Daoy (cell line): ENCODE measurements around the gene C19orf85. TPM values are rescaled to one million over a fixed set of nuclear protein-coding genes. Genes with fewer than 3 reads are reported as not detected.
A peak's percentile ranks its signal among the peaks of the same experiment; 100 is the strongest.

Experiments used
- DNase-seq: peaks from one replicate; pipeline ENCODE4 v3.0.0-alpha.2; 2015; ENCODE audit warnings: low read depth
- total RNA-seq: library from RNA; depleted of rRNA; stranded (reverse); fragments of >200 nt; shearing (Covaris generic); gene quantifications from 2 replicates; pipeline ENCODE4 v1.2.3, GENCODE V29; 2014

C19orf85 gene
- total RNA-seq, 1 experiment from 2014 or later = not detected

DNA sequence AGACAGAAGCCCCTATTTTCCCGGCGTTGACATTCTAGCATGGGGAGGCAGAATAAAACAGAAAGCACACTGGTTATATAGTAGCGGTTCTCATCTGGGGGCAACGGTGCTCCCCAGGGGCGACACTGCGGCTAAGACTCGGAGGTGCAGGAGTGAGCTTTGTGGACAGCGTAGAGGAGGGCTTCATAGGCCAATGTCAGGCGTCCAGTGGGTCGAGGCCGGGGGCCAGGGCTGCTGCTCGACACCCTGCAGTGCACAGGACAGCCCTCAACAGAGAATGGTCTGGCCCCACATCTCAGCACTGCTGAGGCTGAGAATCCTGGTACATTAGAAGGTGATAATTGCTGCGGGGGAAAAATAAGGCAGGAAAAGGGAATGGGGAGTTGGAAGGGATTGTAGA is 13.4 kb upstream of the C19orf85 start:
- no peak for DNase-seq

DNA sequence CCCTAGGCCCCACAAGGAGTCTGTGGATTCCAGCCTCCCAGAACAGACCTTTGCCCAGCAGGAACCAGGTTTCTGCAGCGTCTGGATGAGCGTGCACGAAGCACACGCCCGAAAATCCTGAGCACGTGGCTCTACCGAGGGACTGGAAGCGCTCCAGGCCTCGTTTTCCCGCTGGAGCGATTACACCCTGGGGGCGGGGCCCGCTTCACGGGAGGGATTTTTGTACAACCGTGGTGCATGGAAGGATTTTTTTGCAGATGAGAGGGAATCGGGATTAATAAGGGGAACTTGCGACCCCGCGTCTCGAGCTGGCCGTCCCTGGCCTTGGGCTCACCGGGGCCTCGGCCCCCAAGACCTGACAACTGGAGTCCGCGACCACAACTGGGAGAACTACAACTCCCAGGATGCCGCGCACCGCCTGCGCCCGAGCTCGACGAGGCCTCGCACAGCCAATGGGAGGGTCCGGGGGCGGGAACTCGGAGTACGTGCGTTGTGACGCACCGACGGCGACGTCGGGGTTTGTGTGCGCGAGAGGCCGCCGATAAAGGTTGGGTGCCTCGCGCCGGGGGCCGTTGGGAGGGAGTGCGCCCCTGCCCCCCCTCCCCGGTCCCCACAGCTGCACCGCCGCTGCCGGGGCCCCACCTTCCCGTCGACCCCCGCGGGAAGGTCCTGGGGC is 11.7 kb upstream of the C19orf85 start, which contains the start of gene ZNF628:
Gene ZNF628 (plus strand): TSS at position 518 of the 676 bp plus-strand sequence. CDS start 3,294 bp downstream, outside the sequence.
- DNase-seq = peak; percentile 99

DNA sequence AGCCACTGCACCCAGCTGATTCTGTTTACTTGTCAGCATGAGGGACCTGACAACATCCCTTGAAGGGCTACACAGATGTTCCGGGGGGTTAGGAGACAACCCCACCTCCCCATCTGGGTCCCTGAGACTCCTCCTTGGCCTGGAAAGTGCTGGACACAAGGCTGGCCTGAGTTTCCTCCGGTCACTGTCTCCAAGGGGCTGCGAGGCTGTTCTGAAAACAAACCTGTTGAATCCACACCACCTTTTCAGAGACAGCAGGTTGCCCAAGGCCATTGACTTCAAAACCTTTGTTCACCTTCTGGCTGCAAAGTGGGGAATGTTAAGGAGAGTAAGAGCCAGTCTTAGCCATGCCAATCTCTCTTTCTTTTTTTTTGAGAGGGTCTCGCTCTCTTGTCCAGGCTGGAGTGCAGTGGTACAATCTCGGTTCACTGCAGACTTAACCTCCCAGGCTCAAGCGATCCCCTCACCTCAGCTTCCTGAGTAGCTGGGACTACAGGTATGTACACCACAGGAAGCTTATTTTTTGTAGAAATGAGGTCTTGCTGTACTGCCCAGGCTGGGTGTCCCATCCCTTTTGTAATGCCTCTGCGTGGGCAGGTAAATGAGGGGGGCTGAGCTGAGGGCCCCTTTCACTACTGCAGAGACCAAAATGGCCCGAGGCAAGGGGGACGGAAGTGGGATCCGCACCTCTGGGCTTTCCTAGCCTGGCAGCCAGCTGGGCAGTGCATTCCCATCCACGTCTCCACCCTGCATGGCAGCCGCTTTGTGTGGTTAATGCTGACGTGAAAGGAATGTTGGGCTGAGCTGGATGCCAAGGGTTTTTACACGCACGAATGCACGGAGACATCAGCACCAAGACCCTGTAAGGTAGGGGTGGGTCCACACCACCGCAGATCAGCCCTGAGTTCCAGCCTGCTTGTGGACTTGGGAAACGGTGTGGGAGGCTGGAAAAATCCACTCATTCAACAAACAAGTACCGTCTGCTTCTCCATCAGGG is 10.0 kb upstream of the C19orf85 start:
- DNase-seq = peak; percentile 91

DNA sequence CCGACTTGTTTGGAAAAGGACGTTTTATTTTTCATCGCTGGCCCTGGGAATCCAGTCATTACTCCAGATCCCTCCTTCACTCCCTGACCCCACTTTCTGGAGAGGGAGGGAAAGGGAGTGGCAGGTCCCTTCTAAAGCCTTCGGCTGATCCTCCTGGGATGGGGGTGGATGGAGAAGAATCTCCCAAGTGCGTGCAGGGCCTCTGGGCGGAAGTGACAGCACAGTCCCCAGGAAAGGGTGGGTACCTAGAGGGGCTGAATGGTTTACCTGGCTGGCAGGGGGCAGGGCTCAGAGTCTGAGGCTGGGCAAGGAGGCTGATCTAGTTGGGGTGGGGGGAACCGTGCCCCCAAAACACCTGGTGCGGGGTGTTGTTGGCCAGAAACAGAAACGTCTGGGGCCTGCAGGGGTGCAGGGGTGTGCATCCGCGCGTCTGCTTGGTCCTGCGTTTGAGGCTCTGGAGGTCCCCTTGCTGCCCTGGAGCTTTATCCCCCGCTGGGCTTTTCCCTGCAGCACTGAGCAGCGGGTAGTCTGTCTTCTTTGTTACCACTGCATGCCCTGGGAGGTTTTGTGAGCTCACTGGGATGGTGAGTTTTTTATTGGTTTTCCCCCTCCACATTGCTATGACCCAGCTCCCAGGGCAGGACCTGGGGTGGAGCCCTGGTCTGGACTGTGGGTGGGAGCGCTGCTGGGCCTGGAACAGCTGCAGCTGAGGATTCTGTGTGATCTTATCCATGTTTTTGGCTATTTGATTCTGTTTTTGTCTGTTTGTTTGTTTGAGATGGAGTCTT is 8.9 kb upstream of the C19orf85 start:
- peak; percentile 61 for DNase-seq

DNA sequence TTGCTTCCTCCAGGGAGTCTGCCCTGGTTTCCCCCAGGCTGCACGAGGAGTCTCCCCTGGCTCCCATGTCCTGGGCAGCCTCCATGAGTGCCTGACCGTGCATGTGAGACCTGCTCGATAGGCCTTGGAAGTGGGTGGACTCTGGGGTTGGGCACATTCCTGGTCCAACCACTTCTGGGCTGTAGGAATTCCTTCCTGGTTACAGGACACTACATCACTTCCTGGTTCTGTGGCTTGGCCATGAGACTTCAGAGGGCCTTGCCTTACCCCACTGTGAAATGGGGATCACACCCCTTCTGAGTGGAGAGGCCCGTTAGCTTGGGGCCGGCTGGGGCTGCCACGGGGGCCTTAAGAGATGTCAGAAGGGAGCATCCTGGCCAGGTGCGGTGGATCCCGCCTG is 7.9 kb upstream of the C19orf85 start:
- peak; percentile 84 for DNase-seq

DNA sequence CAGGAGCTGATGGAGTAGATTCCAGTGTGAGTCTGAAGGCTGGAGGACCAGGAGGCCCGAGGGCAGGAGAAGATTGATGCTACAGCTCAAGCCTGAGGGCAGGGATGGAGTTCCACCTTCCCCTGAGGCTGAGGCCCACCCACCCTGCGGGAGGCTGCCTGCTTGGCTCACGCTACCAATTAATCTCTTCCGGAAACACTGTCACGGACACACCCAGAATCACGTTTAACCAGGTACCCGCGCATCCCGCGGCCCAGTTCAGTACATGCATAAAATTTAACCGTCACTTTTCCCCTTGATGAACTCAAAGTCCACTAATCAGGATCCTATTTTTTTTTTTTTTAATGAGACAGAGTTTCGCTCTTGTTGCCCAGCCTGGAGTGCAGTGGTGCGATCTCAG is 6.7 kb upstream of the C19orf85 start:
- DNase-seq = no peak

DNA sequence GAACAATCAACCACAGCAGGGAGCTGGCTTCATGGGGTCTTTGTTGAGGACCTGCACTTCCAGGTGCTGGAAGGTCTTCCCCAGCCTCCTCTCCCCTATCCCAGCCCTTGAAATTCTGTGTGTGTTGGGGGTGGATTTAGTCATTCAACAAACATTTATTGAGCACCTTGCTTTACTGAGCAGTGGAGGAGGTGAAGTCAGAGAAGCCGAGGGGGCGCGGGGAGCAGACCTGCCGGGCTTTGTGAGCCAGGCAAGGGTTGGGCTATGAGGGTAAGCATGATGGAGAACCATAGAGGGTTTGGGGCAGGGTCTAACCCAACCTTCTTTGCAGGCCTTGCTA is 3.5 kb upstream of the C19orf85 start:
- DNase-seq = no peak

DNA sequence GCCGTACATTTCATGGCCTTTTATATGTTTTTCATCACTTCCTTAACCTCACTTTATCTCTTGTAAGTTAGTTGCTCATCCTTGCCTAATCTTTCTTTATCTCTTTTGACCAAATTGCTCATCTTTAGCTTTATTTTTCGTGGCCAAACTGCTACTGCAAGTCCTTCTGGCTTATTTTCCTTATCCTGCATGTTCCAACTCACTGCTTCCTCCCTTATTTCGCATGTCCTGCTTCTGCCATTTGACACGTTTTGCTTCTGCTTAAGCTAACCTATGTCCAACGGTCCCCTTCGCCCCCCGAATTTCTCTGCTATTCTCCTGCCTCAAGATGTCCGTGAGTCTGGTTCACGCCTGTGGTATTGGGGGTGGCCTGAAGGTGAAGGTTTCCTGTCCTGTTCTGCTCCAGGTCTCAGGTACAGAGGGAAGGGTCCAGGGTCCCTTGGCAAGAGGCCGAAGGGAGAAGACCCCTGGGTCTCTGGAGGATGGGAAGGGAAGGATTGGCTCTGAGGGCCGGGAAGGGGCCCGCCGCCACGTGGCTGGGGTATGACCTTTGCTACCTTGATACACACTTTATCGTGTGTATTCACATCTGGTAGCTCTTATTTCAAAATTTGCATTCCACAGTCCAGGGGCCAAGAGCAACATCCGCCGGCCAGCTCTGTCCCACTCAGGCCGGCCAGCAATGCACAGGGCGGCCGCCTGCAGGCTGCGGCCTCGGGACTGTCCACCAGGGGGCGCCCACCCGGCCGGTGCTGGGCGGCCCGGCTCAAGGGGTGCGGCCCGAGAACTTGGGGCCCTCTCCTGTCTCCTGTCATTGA is 2.9 kb upstream of the C19orf85 start:
- DNase-seq = peak; percentile 65

DNA sequence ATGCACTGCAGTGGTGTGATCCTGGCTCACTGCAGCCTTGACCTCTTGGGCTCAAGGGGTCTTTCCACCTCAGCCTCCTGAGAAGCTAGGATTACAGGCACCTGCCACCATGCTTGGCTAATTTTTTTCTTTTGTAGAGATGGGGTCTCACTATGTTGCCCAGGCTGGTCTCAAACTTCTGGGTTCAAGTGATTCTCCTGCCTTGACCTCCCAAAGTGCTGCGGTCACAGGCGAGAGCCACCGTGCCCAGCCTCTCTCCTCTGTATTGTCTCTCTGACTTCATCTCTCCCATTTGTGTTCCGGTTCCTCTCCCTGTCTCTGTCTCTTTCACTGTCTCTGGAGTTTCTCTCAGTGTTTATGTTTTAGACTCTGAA is 1.7 kb upstream of the C19orf85 start:
- no peak for DNase-seq

DNA sequence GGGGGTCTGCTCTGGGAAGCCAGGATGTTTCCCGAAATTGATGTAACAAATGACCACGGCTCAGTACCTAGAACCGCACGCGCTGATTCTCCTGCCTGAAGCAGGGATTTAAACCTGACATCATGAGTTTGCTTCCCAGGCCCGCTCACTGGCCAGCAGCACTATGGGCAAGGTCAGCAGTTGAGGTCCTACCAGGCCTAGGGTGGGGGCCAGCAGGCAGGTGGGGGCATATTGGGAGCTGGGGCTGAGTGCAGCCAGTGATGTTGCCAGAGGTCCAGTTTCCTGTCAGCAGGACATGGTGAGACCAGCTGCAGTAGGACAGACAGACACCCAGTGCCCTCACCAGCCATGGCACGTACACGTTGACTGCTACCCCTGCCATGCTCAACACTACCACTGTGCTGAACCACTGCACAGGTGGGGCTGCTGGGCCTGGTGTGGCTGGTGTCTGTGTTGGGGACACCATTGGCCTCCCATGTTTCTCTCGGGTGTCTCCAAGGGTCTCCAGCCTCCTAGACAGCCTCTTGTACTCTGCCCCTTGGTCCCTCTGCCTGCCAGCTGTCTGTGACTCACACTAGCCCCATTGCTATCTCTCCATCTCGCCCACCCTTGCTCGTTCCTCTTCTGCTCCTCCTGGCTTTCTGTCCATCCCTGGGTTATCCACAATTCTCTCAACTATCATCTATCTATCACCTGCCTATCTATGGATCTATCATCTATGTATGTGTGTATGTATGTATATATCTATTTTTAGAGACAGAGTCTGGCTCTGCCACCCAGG is 1.1 kb upstream of the C19orf85 start:
- DNase-seq = no peak

DNA sequence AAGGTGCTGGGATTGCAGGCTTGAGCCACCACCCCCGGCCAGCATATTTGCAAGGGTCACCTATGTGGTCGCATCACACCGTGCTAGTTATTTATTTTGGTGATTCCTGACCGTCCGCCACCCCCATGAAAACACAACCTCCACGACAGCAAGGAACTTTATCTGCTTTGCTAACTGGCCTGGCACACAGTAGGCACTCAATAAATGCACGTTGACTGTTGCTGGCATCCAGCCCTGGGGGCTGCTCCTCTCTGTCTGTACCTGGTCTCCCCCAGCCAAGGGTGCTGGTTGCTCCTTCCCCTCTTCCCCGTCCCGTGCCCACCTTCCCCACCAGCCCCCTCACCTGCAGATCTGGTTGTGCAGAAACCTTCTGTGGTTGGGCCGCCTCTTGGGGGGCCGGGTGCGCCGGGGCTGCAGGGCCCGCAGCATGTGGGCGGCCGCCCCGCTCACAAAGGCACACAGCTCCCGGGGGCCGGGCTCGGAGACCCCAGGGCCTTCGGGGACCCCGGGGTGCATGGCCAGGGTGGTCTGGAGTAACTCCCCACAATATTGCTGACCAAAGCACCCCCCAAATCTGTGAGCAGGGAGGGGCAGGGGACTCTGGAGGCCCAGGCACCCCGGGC is 401 bp downstream of the C19orf85 start:
- DNase-seq = no peak

DNA sequence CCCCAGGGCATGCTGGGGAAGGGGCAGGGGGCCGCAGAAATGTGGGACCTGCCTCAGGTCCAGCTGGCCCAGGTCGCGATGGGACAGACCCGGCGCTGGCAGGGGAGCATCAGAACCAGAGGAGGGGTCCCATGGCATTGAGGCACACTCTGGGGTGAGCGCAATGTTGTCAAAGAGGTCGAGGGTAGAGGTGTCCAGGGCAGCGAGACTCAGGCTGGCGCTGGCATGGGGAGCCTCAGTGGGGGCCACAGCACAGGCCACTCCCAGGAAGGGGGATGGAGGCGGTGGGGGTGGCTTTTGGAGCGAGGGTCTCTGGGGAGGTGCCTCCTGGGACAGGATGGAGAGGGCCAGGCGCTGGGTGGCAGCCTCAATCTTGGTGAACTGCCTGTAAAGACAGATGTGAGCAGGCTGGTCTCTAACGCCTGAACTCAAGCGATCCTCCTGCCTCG is 944 bp downstream of the C19orf85 start:
- no peak for DNase-seq

DNA sequence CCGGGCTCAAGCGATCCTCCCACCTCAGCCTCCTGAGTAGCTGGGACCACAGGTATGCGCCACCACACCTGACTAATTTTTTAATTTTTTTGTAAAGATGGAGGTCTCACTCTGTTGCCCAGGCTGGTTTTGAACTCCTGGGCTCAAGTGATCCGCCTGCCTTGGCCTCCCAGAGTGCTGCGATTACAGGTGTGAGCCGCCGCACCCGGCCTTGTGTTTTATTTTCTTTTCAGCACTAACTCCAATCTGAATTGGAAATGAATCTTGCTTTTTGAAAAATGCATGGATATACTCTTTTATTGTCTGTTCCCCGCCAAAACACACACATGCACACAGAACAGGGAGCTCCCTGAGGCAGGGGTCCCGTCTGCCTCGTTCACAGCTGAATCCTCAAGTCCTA is 1.8 kb downstream of the C19orf85 start:
- DNase-seq = no peak

DNA sequence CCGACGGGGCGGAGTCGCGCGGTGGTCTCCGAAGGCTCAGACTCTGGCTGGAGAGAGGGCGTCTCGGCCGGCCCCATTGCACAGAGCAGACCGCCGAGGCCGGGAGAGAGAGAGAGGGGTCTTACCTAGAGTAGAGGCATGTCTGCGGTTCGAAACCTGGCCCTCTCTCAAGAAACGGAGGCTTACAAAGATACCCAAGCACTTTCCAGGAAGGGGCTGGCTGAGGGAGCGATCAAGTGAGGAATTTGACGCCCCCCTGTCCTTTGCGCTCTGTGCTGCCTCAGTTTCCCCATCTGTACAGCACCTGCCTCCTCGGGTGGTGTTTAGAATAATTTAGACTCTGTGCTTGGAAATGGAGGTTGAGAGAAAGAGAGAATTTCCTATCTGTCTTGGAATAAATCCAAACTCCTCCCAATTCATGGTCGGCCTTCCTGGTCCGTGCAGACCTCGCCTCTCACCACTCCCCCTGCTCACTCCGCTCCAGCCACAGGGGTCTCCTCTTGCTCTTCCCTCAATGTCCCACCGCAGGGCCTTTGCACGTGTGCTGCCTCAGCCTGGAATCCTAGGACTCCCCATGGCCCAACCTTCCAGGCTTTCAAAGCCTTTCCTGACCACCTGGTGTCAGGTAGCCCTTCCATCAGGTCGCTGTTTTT is 2.5 kb downstream of the C19orf85 start:
- no peak for DNase-seq

DNA sequence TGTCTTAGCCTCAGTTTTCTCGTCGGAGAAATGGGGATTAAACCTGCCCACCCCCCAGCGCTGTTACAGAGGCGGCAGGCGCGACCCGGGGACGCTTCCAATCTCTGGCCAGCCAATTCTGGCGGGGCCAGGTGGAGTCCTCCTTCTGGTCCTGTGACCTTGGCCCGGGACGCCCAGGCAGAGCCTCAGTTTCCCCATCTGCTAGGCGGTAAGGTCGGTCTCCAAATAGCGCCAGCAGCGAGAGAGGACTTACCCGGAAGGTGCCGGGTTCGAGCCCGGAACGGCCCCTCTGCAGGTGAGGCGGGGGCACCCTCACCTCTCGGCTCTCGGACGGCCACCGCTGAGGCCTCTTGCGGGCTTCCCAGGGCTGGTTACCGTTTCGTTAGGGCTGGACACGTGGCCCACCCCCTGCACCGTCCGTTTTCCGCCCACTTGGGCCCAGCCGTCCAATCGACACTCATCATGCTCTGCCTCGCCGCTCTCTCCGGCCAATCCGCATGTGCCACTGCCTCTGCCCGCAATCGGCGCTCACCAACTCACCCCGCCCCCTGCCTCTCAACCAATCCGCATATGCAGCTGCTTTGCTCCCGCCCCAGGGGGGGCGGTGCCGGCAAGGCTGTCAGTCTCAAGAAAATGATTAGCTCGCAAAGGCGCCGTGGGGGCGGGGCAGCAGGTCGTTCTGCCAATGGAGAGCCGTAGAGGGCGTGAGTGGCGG is 3.1 kb downstream of the C19orf85 start, which contains the start of gene ISOC2:
Gene ISOC2 (minus strand): TSS at position 384 of the 715 bp plus-strand sequence. CDS start 5,156 bp downstream, outside the sequence.
- peak; percentile 100 for DNase-seq

DNA sequence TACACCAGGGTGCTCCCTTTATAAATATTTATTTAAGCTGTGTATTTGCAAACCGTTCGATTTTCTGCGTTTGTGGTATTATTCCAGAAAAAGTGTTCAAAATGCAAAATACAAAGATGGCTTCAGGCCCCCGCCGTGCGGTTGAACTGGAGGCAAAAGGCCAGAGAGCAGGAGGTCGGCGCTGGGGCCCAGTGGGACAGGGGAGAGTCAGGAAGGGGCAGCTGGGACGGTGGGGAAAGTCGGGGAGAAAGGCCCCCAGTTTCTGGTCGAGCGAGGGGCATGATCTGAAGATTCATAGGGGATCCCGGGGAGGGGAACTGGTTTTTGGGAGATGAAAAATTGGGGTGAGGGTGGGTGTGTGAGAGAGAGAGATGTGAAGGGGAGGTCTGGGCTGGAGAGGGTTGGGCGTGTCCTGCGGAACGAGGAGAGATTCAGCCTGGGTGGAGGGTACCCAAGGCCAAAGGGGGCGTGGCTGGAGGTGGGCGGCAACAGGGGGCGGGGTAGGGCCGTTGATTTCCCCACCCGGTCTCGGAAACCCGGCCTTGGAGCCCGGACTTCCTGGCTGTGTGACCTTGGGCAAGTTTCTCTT is 3.8 kb downstream of the C19orf85 start:
- DNase-seq = peak; percentile 83

DNA sequence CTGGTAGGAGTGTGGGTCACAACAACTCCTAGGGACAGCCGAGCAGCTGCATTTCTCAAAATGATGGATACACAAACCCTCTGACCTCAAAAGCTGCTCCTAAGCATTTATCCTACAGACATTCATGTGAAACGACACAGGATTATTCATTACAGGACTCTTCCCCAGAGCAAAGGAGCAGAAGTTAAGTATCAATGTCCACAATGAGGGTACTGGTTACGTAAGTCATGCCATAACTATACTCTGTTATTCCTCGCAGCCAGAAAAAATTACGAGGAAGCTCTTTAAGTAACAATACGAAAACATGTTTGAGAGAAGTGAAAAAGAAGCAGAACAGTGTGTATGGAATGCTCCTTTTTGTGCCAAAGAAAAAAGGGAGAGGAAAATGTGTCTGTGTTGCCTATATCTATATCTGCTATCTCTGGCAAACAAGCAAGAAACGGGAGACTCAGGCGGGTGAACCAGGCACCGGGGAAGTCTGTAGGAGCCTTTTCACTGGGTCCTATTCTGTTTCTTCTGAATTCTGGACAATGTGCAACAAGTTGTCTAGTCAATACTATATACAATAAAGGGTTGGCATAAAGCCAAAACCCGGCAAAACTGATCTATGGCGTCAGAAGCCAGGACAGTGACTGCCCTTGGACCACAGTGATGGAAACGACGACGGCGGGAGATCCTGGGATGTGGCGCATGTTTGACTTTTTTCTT is 4.4 kb downstream of the C19orf85 start:
- DNase-seq = no peak

DNA sequence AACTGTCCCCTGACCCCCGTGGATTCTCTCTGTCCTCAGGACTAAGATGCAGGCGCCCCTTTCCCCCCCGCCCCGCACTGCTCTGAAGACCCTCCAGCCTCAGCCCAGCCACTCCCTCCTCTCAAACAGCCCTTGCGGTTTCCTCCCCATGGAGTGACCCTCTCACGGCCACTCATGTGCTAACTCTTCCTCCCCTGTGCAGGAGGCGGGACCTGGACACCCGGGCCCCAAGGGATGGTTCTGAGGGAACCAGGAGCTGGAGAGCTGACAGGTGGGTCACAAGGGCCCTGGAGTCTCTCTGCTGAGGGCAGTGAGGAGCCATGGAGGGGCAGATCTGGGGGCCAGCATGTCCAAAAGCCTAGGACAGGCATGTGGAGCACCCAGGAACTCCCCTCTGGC is 5.0 kb downstream of the C19orf85 start:
- DNase-seq = no peak
